Midbrain (tissue), 1 donor: ENCODE results near the gene MRPL50.
"Not testable (repeated sequence)": the region's sequence is repeated elsewhere in the genome, so short reads cannot be mapped to it uniquely, and the experiment has no call there.

Source experiments
- DNase-seq: peaks from one replicate; lab custom pipeline; 2025; lab: John Stamatoyannopoulos, UW

Gene MRPL50

DNA sequence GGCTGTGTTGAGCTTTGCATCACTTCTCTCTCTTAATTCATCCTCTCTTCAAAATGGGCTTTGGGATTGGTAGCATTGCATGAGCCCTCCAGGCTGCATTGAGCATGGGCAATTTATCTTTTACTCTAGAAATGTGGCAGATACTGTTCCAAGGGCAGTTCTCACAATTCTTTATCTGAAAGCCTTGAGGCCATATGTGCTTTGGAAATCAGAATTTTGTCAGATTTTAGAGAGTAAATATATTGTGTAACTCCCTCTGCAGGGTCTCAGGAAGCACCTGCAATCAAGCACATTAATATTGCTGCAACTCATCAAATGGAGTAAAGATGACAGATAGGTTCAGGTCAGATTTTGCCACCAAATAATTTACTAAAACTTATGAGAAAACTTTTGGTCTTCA is 19.6 kb upstream of the MRPL50 start:
- DNase-seq = no peak

DNA sequence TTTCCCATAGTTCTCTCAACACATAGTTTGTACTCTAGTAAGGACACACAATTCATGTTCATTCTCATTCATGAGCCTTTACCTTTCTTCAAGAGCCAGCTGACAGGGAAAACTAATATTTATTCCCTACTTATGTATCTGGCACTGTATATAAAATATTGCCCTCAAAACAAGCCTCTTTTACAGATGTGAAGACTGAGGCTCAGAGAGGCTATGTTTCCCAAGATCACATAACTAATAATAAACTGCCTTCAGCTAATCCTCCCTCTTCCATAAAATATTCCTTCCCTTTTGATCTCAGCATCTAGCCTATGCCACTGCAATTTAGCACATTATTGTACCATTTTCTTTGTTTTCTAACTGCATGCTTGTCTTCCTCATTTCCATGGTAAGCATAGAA is 19.0 kb upstream of the MRPL50 start:
- DNase-seq = no peak

GRCh38 chr9:101415578-101415977 is 17.2 kb upstream of the MRPL50 start:
- no peak for DNase-seq

DNA sequence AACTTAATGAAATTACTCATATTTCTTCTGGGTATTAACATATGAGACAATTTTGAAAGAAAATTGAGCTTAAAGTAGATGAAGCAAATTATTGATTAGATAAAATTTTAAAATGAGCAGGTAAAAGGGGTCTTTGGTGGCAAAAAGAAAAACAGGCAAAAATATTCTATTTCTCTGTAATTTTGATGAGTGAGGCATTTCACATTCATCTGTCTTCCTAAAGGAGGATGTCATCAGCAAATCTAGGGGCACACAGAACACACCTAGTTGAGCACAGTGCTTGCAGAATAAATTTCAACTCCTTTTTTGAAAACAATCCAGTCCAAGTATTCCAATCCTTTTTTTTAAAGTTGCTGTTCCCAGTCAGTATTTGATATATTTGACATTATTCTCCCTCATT is 16.4 kb upstream of the MRPL50 start:
- no peak for DNase-seq

DNA sequence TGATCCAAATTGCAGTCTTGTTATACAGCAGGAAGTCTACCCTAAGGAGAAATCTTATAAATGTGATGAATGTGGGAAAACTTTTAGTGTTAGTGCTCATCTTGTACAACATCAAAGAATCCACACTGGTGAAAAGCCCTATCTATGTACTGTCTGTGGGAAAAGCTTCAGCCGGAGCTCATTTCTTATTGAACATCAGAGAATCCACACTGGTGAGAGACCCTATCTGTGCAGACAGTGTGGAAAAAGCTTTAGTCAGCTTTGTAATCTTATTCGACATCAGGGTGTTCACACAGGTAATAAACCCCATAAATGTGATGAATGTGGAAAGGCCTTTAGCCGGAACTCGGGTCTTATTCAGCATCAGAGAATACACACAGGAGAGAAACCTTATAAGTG is 10.7 kb upstream of the MRPL50 start:
- DNase-seq = no peak

GRCh38 chr9:101408374-101409078 is 10.1 kb upstream of the MRPL50 start:
- DNase-seq = no peak

- no peak for DNase-seq
Observed at GRCh38 chr9:101403516-101404285, 5.3 kb upstream of the MRPL50 start.

DNA sequence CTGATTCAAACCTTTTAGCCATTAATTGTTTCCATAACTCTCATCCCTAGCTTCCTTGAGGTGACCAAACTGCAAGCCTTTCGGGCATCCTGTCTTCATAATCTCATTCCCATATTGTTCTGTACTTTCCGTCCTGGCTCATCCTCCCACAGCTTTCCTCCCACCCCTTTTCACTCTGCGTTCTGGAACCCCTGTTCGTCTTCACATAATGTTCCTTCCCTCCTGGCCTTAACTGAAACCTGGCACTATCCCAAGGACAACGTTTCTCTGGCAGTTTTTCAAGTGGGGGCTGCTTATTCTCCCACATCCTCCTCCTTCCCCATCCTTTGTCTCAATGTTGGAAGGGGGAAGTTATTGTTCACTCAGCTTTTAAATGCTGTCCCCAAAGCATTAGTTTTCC is 1.7 kb upstream of the MRPL50 start:
- no peak for DNase-seq

GRCh38 chr9:101399643-101399970 is 1.2 kb upstream of the MRPL50 start:
- DNase-seq = no peak

DNA sequence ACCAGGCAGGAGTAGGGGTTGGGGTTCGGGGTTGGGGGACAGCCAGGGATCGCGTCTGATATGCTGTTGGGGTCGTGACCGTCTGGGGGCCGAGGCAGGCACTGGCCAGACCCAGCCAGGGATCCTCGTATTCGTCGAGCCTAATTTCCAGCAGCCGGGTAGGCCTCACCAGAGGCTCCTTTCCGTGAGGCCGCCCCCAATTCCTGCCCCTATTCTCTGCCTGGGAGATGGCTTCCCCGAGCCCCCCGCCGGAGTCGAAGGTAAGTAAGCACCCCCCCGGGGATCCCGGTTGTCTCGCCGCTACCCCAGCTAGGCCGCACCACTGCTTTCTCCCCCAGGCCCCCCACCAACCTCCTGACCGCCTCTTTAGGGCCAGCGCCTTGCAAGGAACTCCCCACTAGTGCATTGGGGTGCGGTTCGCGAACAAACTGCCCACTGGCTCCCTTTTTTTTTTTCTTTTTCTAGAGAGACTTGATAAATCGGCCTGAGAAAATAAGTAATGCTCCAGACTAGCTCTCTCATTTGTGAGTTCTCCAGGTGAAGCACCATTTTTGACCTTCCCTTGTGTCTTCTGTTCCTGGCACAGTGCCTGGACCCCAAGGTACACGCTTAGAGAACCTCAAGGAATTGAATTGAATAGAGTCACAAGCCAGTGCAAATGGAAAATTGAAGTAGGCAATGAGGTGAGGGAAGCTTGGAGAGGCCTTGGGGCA is 668 bp upstream of the MRPL50 start:
- DNase-seq = peak; percentile 51

- DNase-seq = no peak
Observed at GRCh38 chr9:101397746-101398067, 711 bp downstream of the MRPL50 start.

- no peak for DNase-seq
Observed at GRCh38 chr9:101394687-101395086, 3.7 kb downstream of the MRPL50 start.

- no peak for DNase-seq
Observed at GRCh38 chr9:101393135-101393534, 5.3 kb downstream of the MRPL50 start.

- peak; percentile 30 for DNase-seq
Observed at GRCh38 chr9:101388507-101388993, 9.9 kb downstream of the MRPL50 start.

DNA sequence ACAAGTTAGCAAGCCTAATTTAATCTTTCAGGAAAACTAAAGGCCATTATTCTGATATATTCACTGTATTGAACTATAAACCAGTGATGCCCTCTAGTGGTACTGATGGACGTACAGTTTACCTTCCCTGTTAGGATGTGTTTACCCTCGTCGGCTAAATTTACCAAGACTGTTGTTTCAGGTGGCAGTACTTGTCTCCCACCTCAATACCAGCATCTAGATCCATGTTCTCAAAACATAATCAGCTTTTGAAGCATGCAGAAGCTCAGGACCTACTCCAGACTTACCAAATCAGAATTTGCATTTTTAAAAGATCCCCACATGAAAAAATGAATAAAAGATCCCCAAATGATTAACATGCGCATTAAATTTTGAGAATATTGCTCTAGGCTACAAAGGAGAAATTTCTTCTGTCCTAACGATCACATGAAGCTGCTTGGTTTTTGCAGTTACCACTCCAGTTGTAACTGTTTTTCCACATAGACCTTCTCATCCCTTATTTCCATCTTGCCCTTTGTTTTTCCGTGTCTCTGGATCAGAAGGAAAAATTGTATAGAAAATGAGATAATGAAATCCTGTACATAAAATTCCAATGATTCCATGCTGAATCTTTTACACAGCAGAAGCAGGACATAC is 10.4 kb downstream of the MRPL50 start:
- DNase-seq = peak; percentile 52

- DNase-seq = not testable (repeated sequence)
Observed at GRCh38 chr9:101384873-101385536, 13.4 kb downstream of the MRPL50 start, which contains the start of gene BAAT. Gene BAAT, minus strand, starts transcription at chr9:101385006. Its CDS starts 13,602 bp downstream, at chr9:101371404.

DNA sequence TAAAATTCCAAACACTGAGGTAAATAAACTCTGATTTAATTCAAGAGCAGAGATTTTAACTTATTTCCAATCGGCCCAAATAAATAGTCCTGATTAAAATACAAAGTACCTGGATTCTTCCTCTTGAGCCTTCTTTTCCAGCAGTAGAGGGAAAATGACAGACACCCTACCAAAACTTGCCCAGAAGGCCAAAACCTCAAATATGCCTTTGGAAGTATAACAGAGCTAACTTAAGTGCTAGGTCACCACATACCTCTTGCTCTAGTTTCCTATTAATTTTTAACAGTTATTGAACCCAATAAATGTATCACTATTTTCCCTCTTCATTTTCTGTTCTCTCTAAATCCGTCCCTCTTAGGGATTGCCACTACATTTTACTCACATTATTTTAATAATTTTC is 15.1 kb downstream of the MRPL50 start:
- DNase-seq = no peak

GRCh38 chr9:101381833-101382342 is 16.5 kb downstream of the MRPL50 start:
- no peak for DNase-seq

GRCh38 chr9:101381118-101381517 is 17.3 kb downstream of the MRPL50 start:
- DNase-seq = no peak

DNA sequence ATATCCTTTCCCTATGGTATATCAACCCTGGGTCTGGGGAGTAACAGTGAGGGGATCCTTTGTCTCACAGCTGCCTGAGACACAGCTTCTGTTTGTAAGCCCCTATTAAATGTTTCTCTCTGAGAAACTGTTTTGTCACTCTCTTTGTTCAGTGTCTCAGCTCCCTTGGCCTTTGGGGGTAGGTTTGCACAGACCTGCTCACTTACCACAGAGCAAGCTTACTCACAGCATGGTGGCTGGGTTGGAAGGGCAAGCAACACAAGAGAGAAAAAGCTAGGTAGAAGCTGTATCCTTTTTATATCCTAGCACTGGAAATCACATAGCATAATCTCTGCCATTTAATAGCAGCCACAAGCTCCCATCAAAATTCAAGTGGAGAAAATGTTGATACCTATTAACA is 18.1 kb downstream of the MRPL50 start:
- DNase-seq = no peak

DNA sequence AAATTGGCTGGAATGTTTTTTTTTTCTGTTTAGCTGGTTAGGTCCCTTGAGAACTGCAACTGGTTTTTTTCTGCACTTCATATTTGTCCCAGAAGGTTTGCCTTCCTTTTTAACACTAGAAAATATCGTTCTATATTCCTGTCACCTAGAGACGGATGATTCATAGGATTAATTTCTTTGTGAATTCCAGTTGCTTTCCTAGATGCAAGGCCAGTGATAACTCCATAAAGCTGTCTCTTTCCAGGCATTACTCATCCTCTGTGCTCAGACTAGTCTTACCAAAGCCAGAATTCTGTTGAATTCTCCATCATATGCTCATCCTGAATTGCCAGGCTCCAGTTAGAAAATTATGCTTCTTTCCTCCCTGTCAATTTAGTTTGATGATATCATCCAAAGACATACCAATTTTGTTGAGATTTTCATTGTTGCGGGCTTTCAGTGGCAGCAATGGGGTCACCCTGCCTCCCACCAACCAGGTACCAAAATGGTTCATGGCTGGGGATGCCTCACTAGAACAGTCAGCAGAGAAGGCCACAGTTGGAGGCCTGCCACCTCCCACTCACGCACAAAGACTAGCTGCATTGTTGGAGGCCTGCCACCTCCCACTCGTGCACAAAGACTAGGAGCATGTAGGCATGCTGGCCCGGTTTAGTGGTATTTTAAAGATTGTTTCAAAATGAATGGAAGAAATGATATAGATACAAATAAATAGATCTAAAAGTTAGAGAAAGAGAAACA is 22.1 kb downstream of the MRPL50 start:
- no peak for DNase-seq
